IMR-90 (cell line): ENCODE measurements around the gene OFD1. TPM values are rescaled to one million over a fixed set of nuclear protein-coding genes. Genes with fewer than 3 reads are reported as not detected.

Experiments used
- ATAC-seq: fragments of 200-7000 bp; cut with Tn5 transposase; 2 replicates; pipeline ENCODE4 v1.9.1; 2020; ENCODE audit warnings: low read depth, mild to moderate bottlenecking, moderate library complexity
- BruUV-seq: library from RNA; stranded (reverse); fragments of 400-500 nt; replicated peaks from 2 replicates; lab custom pipeline; 2021; lab: Mats Ljungman, UMichigan
- CTCF ChIA-PET: fragments of 300-600 bp; formaldehyde crosslinking; extraction: SDS; loops from one replicate; lab custom pipeline; 2021; ENCODE audit warnings: antibody characterized with exemption; lab: Yijun Ruan, JAX
- POLR2A ChIA-PET: fragments of 300-600 bp; sonication (Branson Sonifier 250); formaldehyde crosslinking; loops from one replicate; lab custom pipeline; 2022; ENCODE audit warnings: antibody characterized with exemption; ENCODE audit not compliant: unreplicated experiment; lab: Charles Lee
- DNase-seq: peaks from one replicate; pipeline ENCODE4 v3.0.0; 2013
- H2AFZ ChIP-seq: replicated peaks from 2 replicates; pipeline ENCODE3; 2013; ENCODE audit warnings: low read length, mild to moderate bottlenecking; ENCODE audit not compliant: poor library complexity
- H2AK5ac ChIP-seq: 2 replicates; pipeline ENCODE4 v1.6.1; 2013; ENCODE audit warnings: low read depth, low read length, inconsistent platforms
- H2AK9ac ChIP-seq: replicated peaks from 2 replicates; pipeline ENCODE3; 2013; ENCODE audit warnings: mild to moderate bottlenecking, low read depth, low read length, moderate library complexity; ENCODE audit not compliant: poor library complexity
- H2BK120ac ChIP-seq: 2 replicates; pipeline ENCODE4 v1.6.1; 2013; ENCODE audit warnings: low read depth, low read length, inconsistent platforms
- H2BK15ac ChIP-seq: 3 replicates; pipeline ENCODE4 v1.6.1; 2013; ENCODE audit warnings: low read depth, low read length, inconsistent platforms
- H2BK20ac ChIP-seq: 2 replicates; pipeline ENCODE4 v1.6.1; 2013; ENCODE audit warnings: low read depth, mild to moderate bottlenecking, inconsistent platforms, low read length, moderate library complexity
- H2BK5ac ChIP-seq: 2 replicates; pipeline ENCODE4 v1.6.1; 2013; ENCODE audit warnings: mild to moderate bottlenecking, low read depth, low read length, inconsistent platforms; ENCODE audit not compliant: poor library complexity, severe bottlenecking
- H3K14ac ChIP-seq: replicated peaks from 2 replicates; pipeline ENCODE4 v1.6.1; 2013; ENCODE audit warnings: low read depth, low read length, inconsistent platforms
- H3K18ac ChIP-seq: 2 replicates; pipeline ENCODE4 v1.6.1; 2013; ENCODE audit warnings: low read depth, low read length, control low read depth
- H3K23ac ChIP-seq: 2 replicates; pipeline ENCODE4 v1.6.1; 2013; ENCODE audit warnings: low read depth, low read length, inconsistent platforms
- H3K27ac ChIP-seq: 2 replicates; pipeline ENCODE4 v1.5.1; 2013; ENCODE audit warnings: mild to moderate bottlenecking, control low read depth, low read length; ENCODE audit not compliant: insufficient read depth
- H3K27me3 ChIP-seq: 2 replicates; pipeline ENCODE4 v1.6.1; 2013; ENCODE audit warnings: low read length; ENCODE audit not compliant: control insufficient read depth, insufficient read depth
- H3K36me3 ChIP-seq: 2 replicates; pipeline ENCODE4 v1.6.1; 2013; ENCODE audit warnings: low read length, mixed read lengths; ENCODE audit not compliant: control insufficient read depth, insufficient read depth
- H3K4ac ChIP-seq: 2 replicates; pipeline ENCODE4 v1.6.1; 2013; ENCODE audit warnings: low read depth, low read length, inconsistent platforms
- H3K4me1 ChIP-seq: 2 replicates; pipeline ENCODE4 v1.6.1; 2013; ENCODE audit warnings: low read length, mixed read lengths; ENCODE audit not compliant: control insufficient read depth, insufficient read depth
- H3K4me2 ChIP-seq: 2 replicates; pipeline ENCODE4 v1.6.1; 2013; ENCODE audit warnings: low read depth, mild to moderate bottlenecking, control low read depth, low read length, moderate library complexity
- H3K4me3 ChIP-seq: 2 replicates; pipeline ENCODE4 v1.5.1; 2013; ENCODE audit warnings: low read depth, mild to moderate bottlenecking, control low read depth, low read length, moderate library complexity; ENCODE audit not compliant: insufficient read depth
- H3K56ac ChIP-seq: 2 replicates; pipeline ENCODE4 v1.6.1; 2013; ENCODE audit warnings: low read length, inconsistent platforms; ENCODE audit not compliant: insufficient read depth; ENCODE audit errors: extremely low read depth
- H3K79me1 ChIP-seq, 2 experiments: 2 replicates each; pipeline ENCODE4 v1.6.1; 2013; ENCODE audit warnings: low read length in 2 of 2, inconsistent platforms in 1 of 2, low read depth in 1 of 2
- H3K9ac ChIP-seq: 2 replicates; pipeline ENCODE4 v1.6.1; 2013; ENCODE audit warnings: low read depth, low read length, control low read depth
- H3K9me1 ChIP-seq: 2 replicates; pipeline ENCODE4 v1.6.1; 2013; ENCODE audit warnings: low read length, inconsistent platforms; ENCODE audit not compliant: insufficient read depth
- H3K9me3 ChIP-seq: 2 replicates; pipeline ENCODE4 v1.6.1; 2013; ENCODE audit warnings: low read length; ENCODE audit not compliant: control insufficient read depth, insufficient read depth
- H4K20me1 ChIP-seq: 2 replicates; pipeline ENCODE4 v1.6.1; 2013; ENCODE audit warnings: low read length, inconsistent platforms; ENCODE audit not compliant: insufficient read depth
- H4K5ac ChIP-seq: 2 replicates; pipeline ENCODE4 v1.6.1; 2013; ENCODE audit warnings: mild to moderate bottlenecking, low read depth, low read length, control low read depth
- H4K8ac ChIP-seq, 2 experiments: 2 replicates each; pipeline ENCODE4 v1.6.1; 2013; ENCODE audit warnings: low read depth in 2 of 2, low read length in 2 of 2, control low read depth in 1 of 2, inconsistent platforms in 1 of 2
- H4K91ac ChIP-seq: 2 replicates; pipeline ENCODE4 v1.6.1; 2013; ENCODE audit warnings: low read depth, low read length, inconsistent platforms; ENCODE audit not compliant: insufficient read depth
- BHLHE40 ChIP-seq: fragments of 150-350 bp; IDR thresholded peaks from 2 replicates; pipeline ENCODE4 v1.6.1; 2016; ENCODE audit warnings: mild to moderate bottlenecking, low read depth, low read length
- CEBPB ChIP-seq: IDR thresholded peaks from 2 replicates; pipeline ENCODE4 v1.6.1; 2012; ENCODE audit warnings: low read depth, low read length, improper control_type of control experiment
- CHD1 ChIP-seq: IDR thresholded peaks from 2 replicates; pipeline ENCODE4 v1.6.1; 2012; ENCODE audit warnings: low read depth, low read length, improper control_type of control experiment
- FOS ChIP-seq: fragments of 150-350 bp; IDR thresholded peaks from 2 replicates; pipeline ENCODE4 v1.6.1; 2016; ENCODE audit warnings: low read depth, low read length
- MAFK ChIP-seq: IDR thresholded peaks from 2 replicates; pipeline ENCODE4 v1.6.1; 2012; ENCODE audit warnings: low read depth, low read length, improper control_type of control experiment
- MAZ ChIP-seq: IDR thresholded peaks from 2 replicates; pipeline ENCODE4 v1.6.1; 2012; ENCODE audit warnings: low read depth, mild to moderate bottlenecking, low read length, improper control_type of control experiment, moderate library complexity, borderline replicate concordance
- MXI1 ChIP-seq: IDR thresholded peaks from 2 replicates; pipeline ENCODE4 v1.6.1; 2012; ENCODE audit warnings: low read depth, mild to moderate bottlenecking, low read length, moderate library complexity, borderline replicate concordance
- NFE2L2 ChIP-seq: fragments of 150-350 bp; IDR thresholded peaks from 2 replicates; pipeline ENCODE4 v1.6.1; 2016; ENCODE audit warnings: low read depth, mild to moderate bottlenecking, low read length
- POLR2A ChIP-seq: IDR thresholded peaks from 2 replicates; pipeline ENCODE4 v1.6.1; 2012; ENCODE audit warnings: mild to moderate bottlenecking, low read depth, low read length
- RAD21 ChIP-seq: IDR thresholded peaks from 2 replicates; pipeline ENCODE4 v1.6.1; 2012; ENCODE audit warnings: low read length, improper control_type of control experiment
- RCOR1 ChIP-seq: IDR thresholded peaks from 2 replicates; pipeline ENCODE4 v1.6.1; 2012; ENCODE audit warnings: mild to moderate bottlenecking, low read length, improper control_type of control experiment; ENCODE audit not compliant: insufficient replicate concordance
- RFX5 ChIP-seq: IDR thresholded peaks from 2 replicates; pipeline ENCODE4 v1.8.0; 2012; ENCODE audit warnings: low read depth, mild to moderate bottlenecking, low read length, moderate library complexity
- SMC3 ChIP-seq: fragments of 150-350 bp; IDR thresholded peaks from 2 replicates; pipeline ENCODE4 v1.6.1; 2016; ENCODE audit warnings: low read depth, mild to moderate bottlenecking, antibody characterized with exemption, low read length, moderate library complexity
- USF2 ChIP-seq: fragments of 150-350 bp; IDR thresholded peaks from 2 replicates; pipeline ENCODE4 v1.6.1; 2017; ENCODE audit warnings: mild to moderate bottlenecking, antibody characterized with exemption, low read length, low read depth
- dilution Hi-C: fragments of 300-500 bp; cut with HindIII; formaldehyde crosslinking; loops from one replicate; pipeline ENCODE4 v1.14.3; 2018; ENCODE audit warnings: low sequenced_read_pairs; ENCODE audit not compliant: unreplicated experiment
- in situ Hi-C: fragments of 300-500 bp; cut with MboI; formaldehyde crosslinking; loops from 3 replicates; pipeline ENCODE4 v1.14.3; 2019; ENCODE audit warnings: low sequenced_read_pairs, inconsistent platforms, mixed read lengths
- intact Hi-C: fragments of 100-400 bp; cut with micrococcal nuclease; formaldehyde crosslinking; loops from 2 replicates; pipeline ENCODE4 v1.10.0; 2022
- polyA plus RNA-seq, 3 experiments: library from polyadenylated mRNA; depleted of rRNA; stranded (reverse); fragments of >200 nt; gene quantifications; 2 replicates each; pipeline ENCODE4 v1.2.3, GENCODE V29; 2012; ENCODE audit warnings: low replicate concordance in 1 of 3
- total RNA-seq: library from RNA; depleted of rRNA; stranded (reverse); fragments of >200 nt; gene quantifications from 2 replicates; pipeline ENCODE4 v1.2.3, GENCODE V29; 2012
- TF ChIP-seq, protein P1 (sequence below): fragments of 150-350 bp; IDR thresholded peaks from 2 replicates; pipeline ENCODE4 v1.6.1; 2016; ENCODE audit warnings: low read depth, mild to moderate bottlenecking, low read length, moderate library complexity, borderline replicate concordance
- TF ChIP-seq, protein P2 (sequence below): conservative IDR thresholded peaks from 2 replicates; pipeline ENCODE4 v1.5.1; 2012; ENCODE audit warnings: mild to moderate bottlenecking, low read depth, low read length, improper control_type of control experiment

OFD1 gene
- total and polyA plus RNA-seq, 2 of the 4 experiments (the other 2 are of a cell fraction) = 8.4 to 8.6 TPM

DNA sequence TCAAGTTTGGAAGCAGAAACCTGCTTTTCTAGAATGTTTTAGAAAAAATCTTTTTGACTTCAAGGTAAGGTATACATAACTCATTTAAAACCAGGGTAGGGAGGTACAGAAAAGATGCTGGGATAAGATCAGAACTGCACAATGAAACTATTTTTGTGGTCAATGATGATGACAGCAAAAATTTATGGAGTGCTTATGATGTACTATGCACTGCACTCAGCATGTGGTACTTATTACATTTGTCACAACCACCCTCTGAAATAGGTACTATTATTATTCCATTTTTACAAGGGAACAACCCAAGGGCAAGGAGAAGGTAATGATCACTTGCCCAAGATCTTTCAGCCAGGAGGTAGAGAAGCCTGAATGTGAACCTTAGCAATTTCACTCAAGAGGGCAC is 74.3 kb downstream of the OFD1 start:
- ChIA-PET CTCF (no interaction called here), POLR2A (no interaction called here)
- Histone ChIP-seq H3K4me2 (no peak overlapping the region), H3K9me3 (no peaks in the 10 kb centered on the region), H3K18ac (no peak overlapping the region), H3K14ac (no peak overlapping the region), H2AFZ (no peak overlapping the region), H2AK9ac (no peak overlapping the region), H3K56ac (no peak overlapping the region), H2BK120ac (no peak overlapping the region), H3K9ac (no peak overlapping the region), H2BK5ac (no peak overlapping the region), H3K27me3 (peaks cover 11% of the 10 kb centered on the region), H3K4me3 (no peak overlapping the region), H3K4ac (no peak overlapping the region), H3K27ac (no peak overlapping the region), H3K9me1 (no peaks in the 10 kb centered on the region), H2AK5ac (no peak overlapping the region), H2BK20ac (no peak overlapping the region), H3K36me3 (no peaks in the 10 kb centered on the region), H4K8ac (no peak overlapping the region), H3K79me1 (no peaks in the 10 kb centered on the region), H2BK15ac (no peak overlapping the region), H3K4me1 (no peaks in the 10 kb centered on the region), H4K5ac (no peak overlapping the region), H4K91ac (no peak overlapping the region), H3K23ac (no peak overlapping the region), H4K20me1 (no peaks in the 10 kb centered on the region)
- dilution Hi-C loops (no loop called here), in situ Hi-C loops (no loop called here), intact Hi-C loops (no loop called here)
- no peak for TF ChIP-seq POLR2A
- TF ChIP-seq RCOR1 = no peak
- TF ChIP-seq MAFK = no peak
- no peak for TF ChIP-seq CHD1
- TF ChIP-seq, protein P1, sequence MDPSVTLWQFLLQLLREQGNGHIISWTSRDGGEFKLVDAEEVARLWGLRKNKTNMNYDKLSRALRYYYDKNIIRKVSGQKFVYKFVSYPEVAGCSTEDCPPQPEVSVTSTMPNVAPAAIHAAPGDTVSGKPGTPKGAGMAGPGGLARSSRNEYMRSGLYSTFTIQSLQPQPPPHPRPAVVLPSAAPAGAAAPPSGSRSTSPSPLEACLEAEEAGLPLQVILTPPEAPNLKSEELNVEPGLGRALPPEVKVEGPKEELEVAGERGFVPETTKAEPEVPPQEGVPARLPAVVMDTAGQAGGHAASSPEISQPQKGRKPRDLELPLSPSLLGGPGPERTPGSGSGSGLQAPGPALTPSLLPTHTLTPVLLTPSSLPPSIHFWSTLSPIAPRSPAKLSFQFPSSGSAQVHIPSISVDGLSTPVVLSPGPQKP = no peak
- no peak for TF ChIP-seq SMC3
- TF ChIP-seq MXI1 = no peak
- TF ChIP-seq MAZ = no peak
- no peak for TF ChIP-seq NFE2L2
- no peak for TF ChIP-seq BHLHE40
- TF ChIP-seq RAD21 = no peak
- no peak for TF ChIP-seq CEBPB
- no peak for TF ChIP-seq USF2
- TF ChIP-seq RFX5 = no peak
- no peak for TF ChIP-seq FOS
- TF ChIP-seq, protein P2, sequence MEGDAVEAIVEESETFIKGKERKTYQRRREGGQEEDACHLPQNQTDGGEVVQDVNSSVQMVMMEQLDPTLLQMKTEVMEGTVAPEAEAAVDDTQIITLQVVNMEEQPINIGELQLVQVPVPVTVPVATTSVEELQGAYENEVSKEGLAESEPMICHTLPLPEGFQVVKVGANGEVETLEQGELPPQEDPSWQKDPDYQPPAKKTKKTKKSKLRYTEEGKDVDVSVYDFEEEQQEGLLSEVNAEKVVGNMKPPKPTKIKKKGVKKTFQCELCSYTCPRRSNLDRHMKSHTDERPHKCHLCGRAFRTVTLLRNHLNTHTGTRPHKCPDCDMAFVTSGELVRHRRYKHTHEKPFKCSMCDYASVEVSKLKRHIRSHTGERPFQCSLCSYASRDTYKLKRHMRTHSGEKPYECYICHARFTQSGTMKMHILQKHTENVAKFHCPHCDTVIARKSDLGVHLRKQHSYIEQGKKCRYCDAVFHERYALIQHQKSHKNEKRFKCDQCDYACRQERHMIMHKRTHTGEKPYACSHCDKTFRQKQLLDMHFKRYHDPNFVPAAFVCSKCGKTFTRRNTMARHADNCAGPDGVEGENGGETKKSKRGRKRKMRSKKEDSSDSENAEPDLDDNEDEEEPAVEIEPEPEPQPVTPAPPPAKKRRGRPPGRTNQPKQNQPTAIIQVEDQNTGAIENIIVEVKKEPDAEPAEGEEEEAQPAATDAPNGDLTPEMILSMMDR = no peak
- ATAC-seq (no peak), DNase-seq (no peak)
- no TSS peak for BruUV-seq
